ENCODE results near the gene PRG2.

DNA sequence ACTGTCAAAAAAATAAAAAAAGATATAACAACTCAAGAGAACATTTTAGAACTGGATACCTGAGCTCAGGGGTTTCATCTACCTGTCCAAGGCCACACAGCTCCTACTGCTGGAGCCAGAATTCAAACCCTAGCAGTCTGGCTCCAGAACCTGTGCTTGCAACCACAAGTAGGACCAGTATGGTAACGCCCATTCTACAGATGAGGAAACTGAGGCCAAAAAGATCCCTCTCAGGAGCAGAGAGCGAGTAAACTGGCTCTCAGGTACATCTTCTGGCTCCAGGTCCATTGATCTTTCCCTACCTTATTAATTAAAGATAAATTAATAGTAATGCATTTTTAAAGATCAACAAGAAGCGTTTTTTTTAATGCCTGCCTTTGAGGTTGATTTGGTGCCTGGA, 33.1 kb downstream of the PRG2 start:
- TF ChIP-seq POLR2AphosphoS5 (IDR thresholded peaks at IDR 0.05): no peak
- TF ChIP-seq, protein P1, sequence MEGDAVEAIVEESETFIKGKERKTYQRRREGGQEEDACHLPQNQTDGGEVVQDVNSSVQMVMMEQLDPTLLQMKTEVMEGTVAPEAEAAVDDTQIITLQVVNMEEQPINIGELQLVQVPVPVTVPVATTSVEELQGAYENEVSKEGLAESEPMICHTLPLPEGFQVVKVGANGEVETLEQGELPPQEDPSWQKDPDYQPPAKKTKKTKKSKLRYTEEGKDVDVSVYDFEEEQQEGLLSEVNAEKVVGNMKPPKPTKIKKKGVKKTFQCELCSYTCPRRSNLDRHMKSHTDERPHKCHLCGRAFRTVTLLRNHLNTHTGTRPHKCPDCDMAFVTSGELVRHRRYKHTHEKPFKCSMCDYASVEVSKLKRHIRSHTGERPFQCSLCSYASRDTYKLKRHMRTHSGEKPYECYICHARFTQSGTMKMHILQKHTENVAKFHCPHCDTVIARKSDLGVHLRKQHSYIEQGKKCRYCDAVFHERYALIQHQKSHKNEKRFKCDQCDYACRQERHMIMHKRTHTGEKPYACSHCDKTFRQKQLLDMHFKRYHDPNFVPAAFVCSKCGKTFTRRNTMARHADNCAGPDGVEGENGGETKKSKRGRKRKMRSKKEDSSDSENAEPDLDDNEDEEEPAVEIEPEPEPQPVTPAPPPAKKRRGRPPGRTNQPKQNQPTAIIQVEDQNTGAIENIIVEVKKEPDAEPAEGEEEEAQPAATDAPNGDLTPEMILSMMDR (IDR thresholded peaks at IDR 0.05): no peak
